SK-N-SH (cell line): ENCODE data around the gene CD38.

ENCODE experiments used
- FOXJ3 ChIP-seq: sonication (generic); formaldehyde crosslinking; IDR thresholded peaks from 2 replicates; pipeline ENCODE4 v1.5.1; 2020; ENCODE audit warnings: mild to moderate bottlenecking, missing genetic modification reagents
- GABPA ChIP-seq: IDR thresholded peaks from 2 replicates; pipeline ENCODE4 v1.4.0; 2012; ENCODE audit warnings: low read depth, mild to moderate bottlenecking
- SIN3A ChIP-seq: IDR thresholded peaks from 2 replicates; pipeline ENCODE4 v1.6.1; 2012; ENCODE audit warnings: low read depth, mild to moderate bottlenecking, low read length, moderate library complexity, borderline replicate concordance
- TAF1 ChIP-seq: IDR thresholded peaks from 2 replicates; pipeline ENCODE4 v1.6.1; 2012; ENCODE audit warnings: low read depth, mild to moderate bottlenecking, low read length, moderate library complexity, borderline replicate concordance
- TF ChIP-seq, protein P1 (sequence below): fragments of 200-600 bp; sonication (generic); IDR thresholded peaks from 2 replicates; pipeline ENCODE4 v1.6.1; 2017; ENCODE audit warnings: antibody characterized with exemption, mild to moderate bottlenecking, moderate library complexity

- TF ChIP-seq, protein P1, sequence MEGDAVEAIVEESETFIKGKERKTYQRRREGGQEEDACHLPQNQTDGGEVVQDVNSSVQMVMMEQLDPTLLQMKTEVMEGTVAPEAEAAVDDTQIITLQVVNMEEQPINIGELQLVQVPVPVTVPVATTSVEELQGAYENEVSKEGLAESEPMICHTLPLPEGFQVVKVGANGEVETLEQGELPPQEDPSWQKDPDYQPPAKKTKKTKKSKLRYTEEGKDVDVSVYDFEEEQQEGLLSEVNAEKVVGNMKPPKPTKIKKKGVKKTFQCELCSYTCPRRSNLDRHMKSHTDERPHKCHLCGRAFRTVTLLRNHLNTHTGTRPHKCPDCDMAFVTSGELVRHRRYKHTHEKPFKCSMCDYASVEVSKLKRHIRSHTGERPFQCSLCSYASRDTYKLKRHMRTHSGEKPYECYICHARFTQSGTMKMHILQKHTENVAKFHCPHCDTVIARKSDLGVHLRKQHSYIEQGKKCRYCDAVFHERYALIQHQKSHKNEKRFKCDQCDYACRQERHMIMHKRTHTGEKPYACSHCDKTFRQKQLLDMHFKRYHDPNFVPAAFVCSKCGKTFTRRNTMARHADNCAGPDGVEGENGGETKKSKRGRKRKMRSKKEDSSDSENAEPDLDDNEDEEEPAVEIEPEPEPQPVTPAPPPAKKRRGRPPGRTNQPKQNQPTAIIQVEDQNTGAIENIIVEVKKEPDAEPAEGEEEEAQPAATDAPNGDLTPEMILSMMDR = no peak
- TF ChIP-seq FOXJ3 (CRISPR knock-in tag) = no peak
- TF ChIP-seq TAF1 = no peak
- TF ChIP-seq GABPA = no peak
- no peak for TF ChIP-seq SIN3A
Measured at GRCh38 chr4:15878011-15878410, 99.9 kb downstream of the CD38 start.
